ENCODE measurements around the gene TPMT. TPM values are rescaled to one million over a fixed set of nuclear protein-coding genes. Genes with fewer than 3 reads are reported as not detected.

Gene TPMT
- total RNA-seq, 2 experiments from 2014 or later, result 6.6 to 7.0 TPM

DNA sequence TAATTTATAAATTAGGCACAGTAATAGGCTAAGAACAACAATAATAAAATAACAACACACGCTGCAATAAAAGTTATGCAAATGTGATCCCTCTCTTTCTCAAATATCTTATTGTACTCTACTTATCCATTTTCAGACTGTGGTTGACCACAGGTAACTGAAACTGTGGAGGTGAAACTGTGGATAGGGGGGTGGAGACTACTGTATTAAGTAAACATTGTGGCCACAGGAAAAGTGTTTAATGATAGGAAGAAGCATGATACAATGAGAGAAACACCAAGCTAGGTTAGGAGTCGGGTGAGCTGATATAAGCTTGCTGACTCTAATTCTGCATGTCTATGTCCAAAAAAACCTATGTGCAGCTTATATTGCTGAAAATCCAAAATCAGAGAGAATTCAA, 55.4 kb downstream of the TPMT start:
- Mint-ChIP-seq H3K9me3 (no peaks in the 10 kb centered on the region), H3K27ac (no peak overlapping the region), H3K27me3 (peaks cover 20% of the 10 kb centered on the region), H3K4me3 (no peak overlapping the region), H3K36me3 (ENCODE audit: low read depth) (no peaks in the 10 kb centered on the region), H3K4me1 (ENCODE audit: low read depth) (no peaks in the 10 kb centered on the region)
- intact Hi-C loops (cut with micrococcal nuclease), result no loop called here
- ChIA-PET CTCF (interaction anchor here (0.9 to 1.0 kb wide), 4 partner anchors 9 to 21 kb away, joined by 3 to 5 read pairs (median 3); no protein-coding TSS in a partner anchor), POLR2A (interaction anchor here (0.6 kb wide), 1 partner anchor 60 kb away, joined by 3 read pairs; no protein-coding TSS in a partner anchor)
- ATAC-seq, result no peak
- TF ChIP-seq, protein P1, sequence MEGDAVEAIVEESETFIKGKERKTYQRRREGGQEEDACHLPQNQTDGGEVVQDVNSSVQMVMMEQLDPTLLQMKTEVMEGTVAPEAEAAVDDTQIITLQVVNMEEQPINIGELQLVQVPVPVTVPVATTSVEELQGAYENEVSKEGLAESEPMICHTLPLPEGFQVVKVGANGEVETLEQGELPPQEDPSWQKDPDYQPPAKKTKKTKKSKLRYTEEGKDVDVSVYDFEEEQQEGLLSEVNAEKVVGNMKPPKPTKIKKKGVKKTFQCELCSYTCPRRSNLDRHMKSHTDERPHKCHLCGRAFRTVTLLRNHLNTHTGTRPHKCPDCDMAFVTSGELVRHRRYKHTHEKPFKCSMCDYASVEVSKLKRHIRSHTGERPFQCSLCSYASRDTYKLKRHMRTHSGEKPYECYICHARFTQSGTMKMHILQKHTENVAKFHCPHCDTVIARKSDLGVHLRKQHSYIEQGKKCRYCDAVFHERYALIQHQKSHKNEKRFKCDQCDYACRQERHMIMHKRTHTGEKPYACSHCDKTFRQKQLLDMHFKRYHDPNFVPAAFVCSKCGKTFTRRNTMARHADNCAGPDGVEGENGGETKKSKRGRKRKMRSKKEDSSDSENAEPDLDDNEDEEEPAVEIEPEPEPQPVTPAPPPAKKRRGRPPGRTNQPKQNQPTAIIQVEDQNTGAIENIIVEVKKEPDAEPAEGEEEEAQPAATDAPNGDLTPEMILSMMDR (IDR thresholded peaks at IDR 0.05), result no peak
- DNase-seq, result no peak

DNA sequence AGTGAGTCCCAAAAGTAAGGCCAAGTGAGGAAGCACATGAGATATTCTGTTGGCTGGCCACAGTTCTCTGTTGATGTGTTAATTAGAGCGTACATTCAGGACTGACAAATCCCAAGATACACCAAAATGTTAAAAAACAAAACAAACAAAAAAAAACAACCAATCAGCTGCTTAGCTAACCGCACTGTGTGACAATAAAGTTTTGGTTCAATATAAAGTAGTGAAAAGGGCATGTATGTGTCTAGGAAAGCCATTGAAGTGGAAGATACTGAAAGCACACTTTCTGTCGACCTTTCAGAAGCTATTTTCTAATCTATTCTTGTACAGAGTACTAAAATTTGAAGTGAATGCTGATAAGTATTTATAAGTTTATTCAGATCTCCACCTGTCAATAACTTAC, 58.5 kb downstream of the TPMT start:
- DNase-seq (no peak), ATAC-seq (no peak)
- no peaks in the 10 kb centered on the region for H3K9me3 Mint-ChIP-seq
- H3K36me3 Mint-ChIP-seq (ENCODE audit: low read depth), result no peaks in the 10 kb centered on the region
- no peak overlapping the region for H3K27ac Mint-ChIP-seq
- POLR2A ChIA-PET, result no interaction called here
- CTCF ChIA-PET, result no interaction called here
- intact Hi-C loops (cut with micrococcal nuclease), result no loop called here
- no peak overlapping the region for H3K4me3 Mint-ChIP-seq
- TF ChIP-seq, protein P1 (IDR thresholded peaks at IDR 0.05), result no peak
- no peaks in the 10 kb centered on the region for H3K4me1 Mint-ChIP-seq (ENCODE audit: low read depth)
- H3K27me3 Mint-ChIP-seq, result peaks cover 17% of the 10 kb centered on the region

DNA sequence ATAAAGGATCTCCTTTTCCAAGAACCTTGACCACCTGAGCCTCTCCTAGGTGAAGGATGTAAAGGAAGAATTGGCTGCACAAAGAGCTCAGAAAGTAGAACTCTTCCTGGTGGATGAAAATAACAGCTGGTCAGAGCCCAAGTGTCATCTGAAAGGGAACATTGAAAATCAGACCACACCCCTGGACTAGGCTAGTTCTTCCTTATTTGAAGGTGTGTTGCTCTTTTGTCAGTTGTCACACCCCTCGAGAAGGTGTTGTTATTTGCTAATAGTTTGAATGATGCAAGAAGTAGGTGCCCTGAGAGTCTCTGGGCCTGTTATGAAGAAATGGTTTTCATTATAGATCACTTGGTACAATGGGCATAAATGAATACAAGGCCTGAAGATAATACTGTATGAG, 63.5 kb downstream of the TPMT start:
- no peak for DNase-seq
- H3K36me3 Mint-ChIP-seq (ENCODE audit: low read depth), result no peaks in the 10 kb centered on the region
- no peak for ATAC-seq
- intact Hi-C loops (cut with micrococcal nuclease), result no loop called here
- no peak overlapping the region for H3K4me3 Mint-ChIP-seq
- no peak overlapping the region for H3K27ac Mint-ChIP-seq
- ChIA-PET POLR2A (no interaction called here), CTCF (interaction anchor here (1.1 to 1.9 kb wide), 2 partner anchors 12 to 30 kb away, joined by 3 to 6 read pairs; no protein-coding TSS in a partner anchor)
- peaks cover 4% of the 10 kb centered on the region for H3K9me3 Mint-ChIP-seq
- H3K4me1 Mint-ChIP-seq (ENCODE audit: low read depth), result no peaks in the 10 kb centered on the region
- peaks cover 7% of the 10 kb centered on the region for H3K27me3 Mint-ChIP-seq
- TF ChIP-seq, protein P1 (IDR thresholded peaks at IDR 0.05), result no peak

DNA sequence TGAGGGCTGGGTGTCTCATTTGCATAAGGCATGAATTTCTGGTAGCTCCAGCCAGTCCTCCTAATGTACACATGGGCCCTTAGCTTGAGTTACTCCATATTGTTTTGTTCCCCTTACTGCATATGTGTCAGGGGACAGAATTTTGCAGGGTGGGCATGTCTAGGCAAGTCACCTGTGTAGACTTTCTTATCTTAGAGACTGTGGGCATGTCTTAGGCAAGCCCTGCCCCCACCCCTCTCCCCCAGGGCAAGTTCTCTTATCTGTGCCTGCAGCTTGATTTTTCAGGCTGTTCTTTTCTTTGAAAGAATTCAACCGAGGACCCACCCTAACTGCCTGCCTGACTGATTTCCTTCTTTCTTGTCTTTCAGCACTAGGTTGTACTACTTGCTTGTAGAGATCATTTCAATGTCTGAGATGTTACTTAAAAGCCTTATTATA, 64.5 kb downstream of the TPMT start:
- H3K4me1 Mint-ChIP-seq (ENCODE audit: low read depth), result no peaks in the 10 kb centered on the region
- peaks cover 4% of the 10 kb centered on the region for H3K9me3 Mint-ChIP-seq
- TF ChIP-seq, protein P1 (IDR thresholded peaks at IDR 0.05), result no peak
- H3K36me3 Mint-ChIP-seq (ENCODE audit: low read depth), result no peaks in the 10 kb centered on the region
- H3K4me3 Mint-ChIP-seq, result no peak overlapping the region
- intact Hi-C loops (cut with micrococcal nuclease), result no loop called here
- no peak for ATAC-seq
- CTCF ChIA-PET, result interaction anchor here (1.9 kb wide), 1 partner anchor 31 kb away, joined by 6 read pairs; no protein-coding TSS in a partner anchor
- DNase-seq, result no peak
- H3K27me3 Mint-ChIP-seq, result peaks cover 9% of the 10 kb centered on the region
- H3K27ac Mint-ChIP-seq, result no peak overlapping the region
- POLR2A ChIA-PET, result no interaction called here

DNA sequence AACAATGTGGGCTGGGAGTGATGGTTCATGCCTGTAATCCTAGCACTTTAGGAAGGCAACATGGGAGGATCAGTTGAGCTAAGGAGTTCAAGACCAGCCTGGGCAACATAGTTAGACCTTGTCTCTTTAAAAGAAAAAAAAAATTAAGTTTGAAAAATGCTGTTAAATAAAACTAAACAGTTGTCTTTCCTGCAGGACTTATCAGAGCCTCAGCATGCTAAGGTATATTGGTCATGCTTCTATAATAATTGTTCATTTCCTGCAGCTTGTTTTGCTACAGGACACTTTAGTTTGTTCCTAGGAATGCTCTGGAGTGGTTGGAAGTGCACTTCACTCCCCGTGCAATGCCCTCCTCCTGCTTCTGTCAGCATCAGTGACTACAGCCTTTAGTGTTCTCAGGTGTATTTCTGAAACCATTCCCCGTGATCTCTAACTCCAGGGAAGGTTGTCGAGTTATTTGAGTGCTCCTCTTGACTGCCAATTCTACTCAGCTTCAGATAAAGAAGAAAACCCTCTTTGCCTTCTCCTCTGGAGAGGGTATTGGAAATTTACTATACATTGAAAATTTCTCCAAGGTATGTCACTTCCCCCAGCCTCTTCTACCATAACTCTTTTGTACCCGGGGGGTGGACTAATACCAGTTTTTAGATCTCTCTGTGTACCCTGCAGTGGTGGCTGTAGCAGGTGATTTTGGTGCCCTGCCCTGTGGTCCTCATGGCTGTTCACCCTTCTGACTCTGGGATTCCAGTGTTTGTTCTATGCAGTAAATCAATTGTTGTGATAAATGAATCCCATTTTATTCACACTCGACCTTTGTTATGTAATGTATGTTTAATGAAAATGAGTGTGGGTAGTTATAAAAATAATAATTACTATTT, 66.2 kb downstream of the TPMT start:
- intact Hi-C loops (cut with micrococcal nuclease), result no loop called here
- Mint-ChIP-seq H3K36me3 (ENCODE audit: low read depth) (no peaks in the 10 kb centered on the region), H3K4me3 (no peak overlapping the region), H3K4me1 (ENCODE audit: low read depth) (no peaks in the 10 kb centered on the region), H3K9me3 (peaks cover 4% of the 10 kb centered on the region), H3K27ac (no peak overlapping the region), H3K27me3 (peaks cover 6% of the 10 kb centered on the region)
- DNase-seq (no peak), ATAC-seq (no peak)
- POLR2A ChIA-PET, result no interaction called here
- CTCF ChIA-PET, result no interaction called here
- TF ChIP-seq, protein P1 (IDR thresholded peaks at IDR 0.05), result no peak
